Heart left ventricle (tissue), 13 donors: Measurements from ENCODE around the gene NDST3.

Experiments
- CTCF ChIP-seq, 12 donors: fragments of 200-600 bp; sonication (generic) in 4 of 12; IDR thresholded peaks; one replicate each; pipeline versions ENCODE4 v1.5.0 to v1.8.0; 2018 to 2022; ENCODE audit warnings: antibody characterized with exemption in 12 of 12, mild to moderate bottlenecking in 5 of 12
- POLR2A ChIP-seq, 2 donors: fragments of 450-650 bp; IDR thresholded peaks; one replicate each; pipeline ENCODE4 v1.6.1; 2017; ENCODE audit warnings: antibody characterized with exemption in 2 of 2, mild to moderate bottlenecking in 2 of 2, moderate library complexity in 2 of 2
- donor health status: ischemic (EF 13 %, LVEDD 7.1; RV severe dilation, severe dysfunction).
- donor health status: DM: no; HTN: yes; CAD: no.
- donor health status: DM: no; HTN: no; CAD: no.
- donor health status: ischemic (EF 25% LVEDD 6.9; RV normal size, moderate dysfunction).
- donor health status: ischemic (EF 25% LVEDD 5.7; RV mildly dilated, moderate dysfunction).
- donor health status: ischemic (EF 35%, LVEDD 5.7; RV mildly dilated, moderate dysfunction).
- donor health status: nonischemic (EF 11% LVEDD 7.7; RV severe dilation, severe dysfunction).
- donor health status: DM: yes; HTN: yes; CAD: no.
- donor health status: PGD.
- donor health status: ischemic (EF 29% LVEDD 5.4; RV normal size, mild dysfunction).
- donor health status: nonischemic (EF 23%, LVEDD 6.1; RV moderate dilation, normal function).

- no peak for TF ChIP-seq CTCF (IDR thresholded peaks at IDR 0.05)
- TF ChIP-seq POLR2A (IDR thresholded peaks at IDR 0.05) = no peak
Observed at GRCh38 chr4:117987464-117987863, 46.8 kb upstream of the NDST3 start.
